Stimulated activated CD8-positive, alpha-beta memory T cell treated with anti-CD3 and anti-CD28 coated beads, Interleukin-12 subunit alpha, Interleukin-12 subunit beta, amount 100 ng/mL, for 4 hours (primary cell): ENCODE results near the gene KLF11.

Experiments used
- DNase-seq: peaks from one replicate; pipeline ENCODE4 v3.0.0-alpha.2; 2020; ENCODE audit warnings: low read depth

KLF11 gene

GRCh38 chr2:10064932-10065772, 21.8 kb downstream of the KLF11 start:
- no peak for DNase-seq

- DNase-seq = no peak
These were observed 22.4 kb downstream of the KLF11 start for GRCh38 chr2:10065773-10066055.

GRCh38 chr2:10067330-10067729, 24.0 kb downstream of the KLF11 start:
- DNase-seq = no peak

DNA sequence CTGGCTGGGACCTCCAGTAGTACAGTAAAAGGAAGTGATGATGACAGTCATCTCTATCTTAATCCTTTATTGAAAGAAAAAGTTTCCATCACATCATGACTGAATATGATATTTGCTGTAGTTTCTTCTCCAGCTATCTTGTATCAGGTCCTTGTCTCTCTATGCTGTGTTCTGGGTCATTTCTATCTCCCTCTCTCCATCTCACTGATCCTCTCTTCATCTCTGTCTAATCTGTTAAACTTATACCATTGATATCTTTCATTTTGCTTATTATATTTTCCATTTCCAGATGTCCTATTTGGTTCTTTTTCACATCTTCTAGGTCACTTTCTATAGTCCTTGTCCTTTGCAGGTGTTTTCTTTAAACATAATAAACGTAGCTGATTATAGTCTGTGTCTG, 24.5 kb downstream of the KLF11 start:
- DNase-seq = no peak

- DNase-seq = no peak
These were observed 27.8 kb downstream of the KLF11 start for GRCh38 chr2:10071176-10071575.

DNA sequence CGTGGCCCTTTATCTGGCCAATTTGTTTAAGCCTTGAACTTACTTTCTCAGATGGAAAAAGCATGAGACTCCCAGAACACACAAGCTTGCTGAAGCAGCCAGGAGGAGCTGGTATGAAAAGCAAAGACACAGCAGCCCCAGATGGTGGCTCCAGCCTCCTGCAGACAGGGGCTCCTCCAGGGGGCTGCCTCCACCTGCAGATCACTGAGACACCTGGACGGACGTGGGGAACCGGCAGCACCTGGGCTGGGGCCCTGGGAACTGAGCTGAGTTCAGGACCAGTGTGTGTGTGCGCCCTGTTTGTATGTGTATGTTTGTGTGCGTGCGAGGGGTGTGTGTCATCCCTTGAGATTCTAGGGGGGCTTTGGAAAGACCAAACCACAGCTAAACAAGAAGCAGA, 28.2 kb downstream of the KLF11 start:
- DNase-seq = no peak

DNA sequence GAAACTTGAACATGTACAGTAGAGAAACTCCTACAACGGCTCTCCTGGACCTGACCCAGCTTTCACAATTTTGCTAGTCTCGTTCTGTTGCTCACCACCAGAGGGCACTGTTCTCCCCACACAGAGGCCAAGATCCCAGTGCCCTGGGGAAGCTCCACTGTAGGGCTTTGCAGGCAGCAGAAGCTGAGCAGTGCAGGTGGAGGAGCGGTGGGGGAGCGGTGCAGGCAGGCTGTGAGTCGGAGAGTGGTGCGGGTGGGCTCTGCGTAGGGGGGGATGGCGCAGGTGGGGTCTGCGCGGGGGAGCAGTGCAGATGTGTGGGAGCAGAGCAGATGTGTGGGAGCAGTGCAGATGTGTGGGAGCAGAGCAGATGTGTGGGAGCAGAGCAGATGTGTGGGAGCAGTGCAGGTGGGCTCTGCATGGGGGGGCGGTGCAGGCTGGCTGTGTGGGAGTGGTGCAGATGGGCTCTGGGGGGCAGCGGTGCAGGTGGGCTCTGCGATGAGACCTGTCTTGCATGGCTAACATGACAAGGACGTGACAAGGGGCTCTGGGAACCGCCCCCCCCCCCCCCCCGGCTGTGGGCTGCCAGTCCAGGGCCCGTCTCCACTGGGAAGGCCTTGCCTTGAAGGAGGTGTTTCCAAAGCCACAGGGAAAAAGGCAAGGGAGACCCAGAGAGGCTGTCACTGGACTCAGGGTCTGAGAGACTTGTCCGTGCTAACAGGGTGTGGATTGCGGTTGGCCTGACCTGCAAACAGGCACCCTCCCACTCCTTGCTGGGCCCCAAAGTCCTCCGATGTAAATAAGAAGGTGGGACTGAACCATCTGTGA, 29.5 kb downstream of the KLF11 start:
- peak; percentile 42 for DNase-seq

DNA sequence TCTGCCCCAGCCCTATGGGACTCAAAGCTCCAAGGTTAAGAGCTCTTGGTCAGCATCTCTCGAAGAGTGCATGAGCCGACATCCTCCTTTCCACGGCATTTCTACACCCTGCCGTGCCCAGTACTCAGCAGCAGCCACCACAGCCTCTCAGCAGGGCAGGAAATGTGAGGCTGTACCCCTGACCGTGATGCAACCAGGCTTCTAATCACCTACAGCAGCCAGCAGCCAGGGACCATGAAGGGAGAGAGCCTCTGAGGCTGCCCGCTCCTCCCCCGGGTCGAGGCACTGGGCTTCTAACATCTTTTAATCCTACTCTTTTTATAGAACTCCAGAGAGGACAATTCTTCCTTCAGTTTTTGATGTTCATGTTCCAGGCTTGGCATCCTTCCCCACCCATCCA, 30.4 kb downstream of the KLF11 start:
- no peak for DNase-seq

DNA sequence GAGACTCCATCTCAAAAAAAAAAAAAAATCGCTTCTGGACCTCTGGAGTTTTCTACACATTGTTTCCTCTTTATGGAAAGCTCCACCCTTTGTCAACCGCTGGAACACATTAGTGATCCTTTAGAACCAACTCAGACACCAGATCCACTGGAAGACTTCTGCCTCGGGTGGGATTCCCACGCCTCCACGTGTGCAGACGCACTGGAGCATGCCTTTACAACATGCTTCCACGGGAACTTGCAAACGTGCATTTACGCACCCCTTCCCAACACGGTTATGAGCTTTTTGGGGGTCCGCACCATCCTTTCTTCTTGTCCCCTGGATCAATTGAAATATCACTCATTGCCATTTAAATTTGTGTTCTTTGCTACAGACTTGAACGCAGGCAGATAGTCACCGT, 31.8 kb downstream of the KLF11 start:
- DNase-seq = no peak

DNA sequence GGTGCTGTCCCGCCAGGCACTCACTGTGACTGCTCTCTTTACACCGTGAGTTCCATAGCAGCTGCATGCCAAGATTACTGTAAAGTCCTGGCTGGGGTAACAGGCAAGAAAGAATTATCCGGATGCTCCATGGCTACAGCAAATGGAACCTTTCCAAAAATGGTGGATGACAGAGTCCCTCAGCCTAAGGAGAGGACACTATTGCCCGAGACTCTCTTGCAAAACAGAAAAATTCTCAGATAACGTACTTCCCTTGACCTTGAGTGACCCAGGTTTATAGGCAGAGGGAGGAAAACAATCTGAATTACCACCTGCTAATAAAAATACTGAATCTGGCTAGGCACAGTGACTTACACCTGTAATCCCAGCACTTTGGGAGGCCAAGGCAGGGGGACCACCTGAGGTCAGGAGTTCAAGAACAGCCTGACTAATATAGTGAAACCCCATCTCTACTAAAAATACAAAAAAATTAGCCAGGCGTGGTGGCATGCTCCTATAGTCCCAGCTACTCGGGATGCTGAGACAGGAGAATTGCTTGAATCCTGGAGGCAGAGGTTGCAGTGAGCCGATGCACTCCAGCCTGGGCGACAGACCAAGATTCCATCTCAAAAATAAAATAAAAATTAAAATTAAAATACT, 32.3 kb downstream of the KLF11 start:
- no peak for DNase-seq

DNA sequence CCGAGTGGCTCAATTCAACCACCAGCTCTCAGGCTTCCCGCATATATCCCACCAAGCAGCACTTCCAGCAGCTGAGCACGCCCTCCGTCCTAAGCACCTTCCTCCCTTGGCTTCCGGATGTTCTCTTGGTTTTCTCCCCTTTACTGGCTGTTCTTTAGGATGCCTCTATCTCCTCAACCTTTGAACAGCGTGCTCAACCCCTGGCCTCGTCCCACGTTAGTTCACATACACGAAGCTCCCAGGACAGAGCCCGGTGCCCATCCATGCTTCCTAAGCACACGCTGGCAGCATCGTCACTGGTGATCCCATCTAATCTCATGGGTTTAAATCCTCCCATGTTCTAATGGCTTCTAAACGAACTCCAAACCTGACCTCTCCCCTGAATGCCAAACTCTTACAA, 33.2 kb downstream of the KLF11 start:
- DNase-seq = no peak

DNA sequence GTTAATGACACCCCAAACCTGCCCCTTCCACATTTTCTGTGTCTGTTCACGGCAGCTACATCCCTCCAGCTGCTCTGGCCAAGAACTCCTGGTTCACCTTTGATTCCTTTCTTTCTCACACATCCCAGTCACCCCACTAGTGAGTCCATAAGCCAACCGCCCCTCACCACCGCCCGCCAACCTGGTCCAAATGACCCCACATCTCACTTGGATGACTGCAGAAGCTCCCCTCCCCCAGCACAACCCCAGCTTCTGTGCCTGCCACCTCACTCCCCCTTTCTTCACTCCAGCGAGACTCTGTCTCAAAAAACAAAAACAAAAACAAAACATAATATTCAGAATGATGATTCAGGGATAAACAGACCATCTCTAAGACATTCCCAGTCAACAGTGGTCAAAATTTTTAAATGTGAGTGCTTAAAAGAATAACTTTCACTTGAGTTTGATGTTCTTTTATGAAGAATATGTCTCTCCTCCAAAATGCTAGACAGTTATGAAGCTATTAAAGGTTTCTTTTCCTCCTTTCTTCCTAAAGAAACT, 33.7 kb downstream of the KLF11 start:
- no peak for DNase-seq

GRCh38 chr2:10078001-10078400, 34.7 kb downstream of the KLF11 start:
- DNase-seq = no peak

GRCh38 chr2:10078704-10079265, 35.4 kb downstream of the KLF11 start:
- DNase-seq = no peak

- DNase-seq = no peak
These were observed 36.0 kb downstream of the KLF11 start for GRCh38 chr2:10079266-10079869.

GRCh38 chr2:10079870-10080535, 36.7 kb downstream of the KLF11 start, which contains the start of gene CYS1:
TSS of gene CYS1 (minus strand) at chr2:10080411. CDS start at chr2:10080223, 188 bp downstream.
- DNase-seq = no peak

DNA sequence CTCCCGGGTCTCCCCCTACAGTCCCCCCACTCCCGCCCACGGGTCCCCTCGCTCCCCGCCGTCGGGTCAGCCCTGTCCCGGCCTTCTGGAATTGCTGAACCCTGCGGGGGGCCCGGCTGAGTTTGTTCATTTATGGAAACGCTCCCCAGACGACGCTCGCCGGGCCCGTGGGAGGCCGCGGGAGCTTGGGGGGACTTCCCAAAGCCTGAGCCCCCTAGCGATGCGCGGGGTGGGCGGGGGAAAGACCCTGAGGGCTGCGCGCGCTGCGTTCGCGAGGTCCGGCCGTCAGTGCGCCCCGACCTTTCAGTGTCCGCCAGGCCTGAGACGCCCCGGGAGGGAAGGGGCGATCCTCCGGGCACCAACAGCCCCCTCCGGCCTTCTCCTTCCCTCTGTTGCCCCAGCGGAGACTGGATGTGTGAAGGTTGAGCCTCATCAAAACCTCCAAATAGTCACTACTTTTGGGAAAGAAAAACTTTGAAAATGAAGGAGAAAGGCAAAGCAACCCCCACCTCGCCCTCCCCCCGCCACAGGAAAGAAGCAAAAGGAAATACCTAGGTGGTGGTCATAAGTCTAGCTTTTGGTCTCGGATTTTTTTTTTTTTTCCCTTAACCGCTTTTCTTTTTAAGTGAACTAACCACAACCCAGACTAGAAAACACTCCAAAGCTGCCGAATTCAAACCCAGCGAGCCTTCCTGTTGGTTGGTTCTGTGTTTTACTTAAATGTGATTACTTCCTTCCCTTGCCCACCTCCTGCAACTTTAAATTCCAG, 37.4 kb downstream of the KLF11 start:
- no peak for DNase-seq

GRCh38 chr2:10083046-10083445, 39.7 kb downstream of the KLF11 start:
- DNase-seq = no peak

DNA sequence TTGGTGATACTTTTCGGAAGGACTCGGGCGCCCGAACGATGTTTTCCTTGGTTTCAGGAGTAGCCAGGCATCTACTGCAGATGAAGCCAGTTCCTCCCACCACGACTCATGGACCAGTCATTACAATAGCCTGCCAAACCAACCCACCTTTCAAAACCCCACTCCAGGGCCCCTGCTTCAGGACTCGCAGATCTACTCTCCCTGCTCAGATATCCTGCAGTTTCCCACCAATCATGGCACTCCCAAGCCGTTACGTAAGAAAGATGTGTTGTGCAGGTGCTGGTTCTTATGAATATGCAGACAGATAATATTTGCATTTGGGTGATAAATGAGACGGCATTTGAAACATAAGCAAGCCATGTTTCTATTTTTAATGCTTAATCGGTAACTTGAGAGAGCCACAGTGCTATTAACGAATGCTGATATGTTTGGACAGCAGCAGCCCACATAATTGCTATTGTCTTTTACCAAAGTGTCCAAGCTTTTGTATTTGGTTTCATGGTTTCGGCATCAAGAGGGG, 40.4 kb downstream of the KLF11 start:
- DNase-seq = no peak

GRCh38 chr2:10084223-10084865, 41.0 kb downstream of the KLF11 start:
- no peak for DNase-seq
